ENCODE data around the gene SLC25A25.

The SLC25A25 gene

DNA sequence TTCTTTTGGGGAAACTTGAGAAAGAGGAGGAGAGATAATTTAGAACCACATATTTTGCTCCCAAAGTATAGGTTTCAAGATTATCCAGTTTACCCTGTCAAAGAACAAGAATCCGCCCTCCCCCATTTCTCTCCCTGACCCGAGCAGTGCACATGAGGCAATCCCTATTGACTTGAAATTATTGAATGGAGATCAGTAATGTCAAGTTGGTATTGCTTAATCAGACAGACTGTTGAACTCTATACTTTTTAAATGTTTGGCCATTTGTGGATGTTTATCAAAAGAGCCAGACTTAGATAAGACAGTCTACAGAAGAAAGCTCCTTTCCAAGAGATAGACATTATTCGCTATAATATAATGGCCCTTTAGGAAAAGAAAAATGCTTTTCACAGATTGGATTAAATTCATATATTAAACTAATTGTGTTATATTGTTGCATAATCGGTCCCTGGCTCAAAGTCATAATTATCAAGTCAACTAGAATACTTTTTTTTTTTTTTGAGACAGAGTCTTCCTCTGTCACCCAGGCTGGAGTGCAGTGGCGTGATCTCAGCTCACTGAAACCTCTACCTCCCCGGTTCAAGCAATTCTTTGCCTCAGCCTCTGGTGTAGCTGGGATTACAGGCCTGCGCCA, 5.3 kb downstream of the SLC25A25 start:
- no peak for DNase-seq

DNA sequence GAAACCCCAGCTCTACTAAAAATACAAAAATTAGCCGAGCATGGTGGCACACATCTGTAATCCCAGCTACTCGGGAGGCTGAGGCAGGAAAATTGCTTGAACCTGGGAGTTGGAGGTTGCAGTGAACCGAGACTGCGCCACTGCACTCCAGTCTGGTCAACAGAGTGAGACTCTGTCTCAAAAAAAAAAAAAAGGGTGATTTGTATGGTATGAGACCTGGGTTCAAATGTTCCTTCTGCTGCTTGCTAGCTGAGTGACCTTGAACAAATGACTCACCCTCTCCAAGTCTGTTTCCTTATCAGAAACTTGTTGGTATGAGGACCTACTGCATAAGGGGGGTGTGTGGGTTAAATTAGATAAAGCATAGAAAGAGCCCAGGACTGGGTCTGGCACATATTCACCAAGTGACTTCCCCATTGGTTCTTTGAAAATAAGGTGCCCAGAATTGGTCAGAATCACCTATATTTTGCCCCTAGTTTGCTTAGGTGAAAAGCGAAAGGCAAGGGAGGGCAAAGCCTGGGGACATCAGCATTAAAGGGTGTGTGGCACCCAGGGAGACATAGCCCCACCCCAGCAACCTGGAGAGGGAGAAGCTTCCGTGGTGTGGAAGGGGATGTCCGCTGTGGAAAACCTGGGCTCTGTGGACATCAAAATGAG, 9.9 kb downstream of the SLC25A25 start:
- DNase-seq: no peak

DNA sequence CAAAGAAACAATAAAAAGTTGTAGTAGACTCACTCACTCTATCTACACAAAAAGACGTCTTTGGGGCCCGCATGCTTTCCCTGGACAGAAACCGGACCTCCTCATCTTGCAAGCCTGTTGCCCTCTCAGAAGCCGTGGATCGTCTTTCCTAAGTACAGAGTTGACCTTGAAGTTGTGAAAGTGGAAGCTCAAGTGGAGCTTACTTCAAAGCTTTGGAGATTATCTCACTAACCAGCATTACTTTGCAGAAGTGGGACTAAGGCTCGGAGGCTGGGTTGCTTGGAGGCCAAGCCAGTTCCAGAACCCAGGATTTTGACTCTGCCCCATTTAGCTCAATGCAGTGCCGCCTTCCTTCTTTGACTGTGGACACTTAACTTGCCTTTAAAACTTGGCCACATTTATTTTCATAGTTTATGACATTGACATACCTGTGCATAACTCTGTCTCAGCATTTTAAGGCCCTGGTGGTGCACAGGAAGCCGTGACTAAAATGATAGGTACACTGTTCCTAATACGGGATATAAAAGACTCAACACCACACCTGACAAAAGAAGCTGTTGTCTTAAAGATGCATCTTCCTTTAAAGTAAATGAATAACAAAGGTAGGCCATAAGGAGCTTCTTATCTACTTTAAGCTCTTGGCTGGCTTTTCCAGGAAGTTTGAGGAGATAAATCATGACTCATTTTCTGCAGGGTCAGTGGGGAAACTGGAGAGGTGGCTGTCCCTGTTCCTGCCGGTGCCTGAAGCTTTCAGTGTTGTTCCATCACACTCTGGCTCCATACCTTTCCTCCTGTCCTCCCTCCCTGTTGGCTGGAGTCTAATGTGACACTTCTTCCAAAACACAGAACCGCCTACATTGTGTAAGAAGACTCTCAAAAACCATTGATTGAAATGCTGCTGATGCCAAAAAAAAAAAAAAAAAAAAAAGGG, 10.7 kb downstream of the SLC25A25 start:
- no peak for DNase-seq

DNA sequence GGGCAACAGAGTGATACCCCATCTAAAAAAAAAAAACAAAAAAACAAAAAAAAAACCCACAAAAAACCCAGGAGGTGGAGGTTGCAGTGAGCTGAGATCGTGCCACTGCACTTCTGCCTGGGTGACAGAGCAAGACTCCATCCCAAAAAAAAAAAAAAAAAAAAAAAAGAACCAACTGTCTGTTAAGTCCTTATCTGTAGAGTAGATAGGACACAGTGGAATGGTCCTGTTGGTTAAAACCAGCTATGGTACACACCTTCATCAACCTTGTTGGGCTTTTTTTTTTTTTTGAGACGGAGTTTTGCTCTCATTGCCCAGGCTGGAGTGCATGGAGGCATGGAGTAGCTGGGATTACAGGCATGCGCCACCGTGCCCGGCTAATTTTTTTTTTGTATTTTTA, 12.2 kb downstream of the SLC25A25 start:
- no peak for DNase-seq

GRCh38 chr9:128081056-128081455, 13.0 kb downstream of the SLC25A25 start:
- DNase-seq: no peak

DNA sequence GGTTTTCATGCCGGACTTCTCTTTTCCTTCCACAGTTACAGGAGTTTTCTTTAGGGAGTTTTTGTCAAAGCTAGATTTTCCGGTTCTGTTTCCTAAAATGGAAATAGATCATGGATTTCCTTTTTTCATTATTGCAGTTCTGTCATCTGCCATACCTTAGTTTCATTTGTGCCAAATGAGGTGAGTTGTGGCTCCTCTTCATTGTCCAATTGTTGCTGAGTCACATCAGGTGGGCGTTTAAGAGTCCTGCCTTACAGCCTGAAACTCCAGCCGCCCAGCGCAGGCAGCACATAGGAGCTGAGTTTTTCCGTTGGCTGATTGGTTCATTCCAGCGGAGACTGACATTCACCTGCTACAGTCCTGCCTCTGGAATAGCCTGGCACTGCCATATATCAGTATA, 14.1 kb downstream of the SLC25A25 start:
- DNase-seq: no peak

DNA sequence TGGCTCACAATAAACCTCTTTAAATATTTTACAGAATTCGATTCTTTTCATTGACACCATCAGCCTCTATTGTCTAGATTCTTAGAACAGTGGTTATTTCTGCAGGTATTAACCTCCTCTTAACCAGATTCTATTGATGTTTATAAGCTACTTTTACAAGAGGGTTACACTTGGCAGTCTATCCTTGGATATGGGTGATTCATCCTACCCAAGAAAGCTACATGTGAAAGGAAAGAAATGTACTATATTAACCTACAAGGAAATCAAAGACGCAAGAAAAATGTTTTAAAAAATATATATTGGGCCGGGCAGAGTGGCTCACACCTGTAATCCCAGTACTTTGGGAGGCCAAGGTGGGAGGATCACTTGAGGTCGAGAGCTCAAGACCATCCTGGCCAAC, 16.7 kb downstream of the SLC25A25 start:
- DNase-seq: no peak

DNA sequence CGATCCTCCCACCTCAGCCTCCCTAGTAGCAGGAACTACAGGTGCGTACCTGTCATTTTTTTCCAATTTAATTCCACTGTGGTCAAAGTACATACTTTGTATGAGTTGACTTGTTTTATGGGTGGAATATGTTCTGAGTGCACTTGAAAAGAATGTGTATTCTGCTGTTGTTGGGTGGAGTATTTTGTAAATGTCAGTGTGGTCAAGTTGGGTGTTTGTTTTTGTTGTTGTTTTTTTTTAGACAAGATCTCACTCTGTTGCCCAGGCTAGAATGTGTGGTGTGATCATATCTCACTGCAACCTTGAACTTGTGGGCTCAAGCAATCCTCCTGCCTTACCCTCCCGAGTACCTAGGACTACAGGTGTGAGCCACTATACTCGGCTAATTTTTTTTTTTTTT, 17.9 kb downstream of the SLC25A25 start:
- no peak for DNase-seq

GRCh38 chr9:128087262-128087661, 19.2 kb downstream of the SLC25A25 start:
- DNase-seq: no peak

DNA sequence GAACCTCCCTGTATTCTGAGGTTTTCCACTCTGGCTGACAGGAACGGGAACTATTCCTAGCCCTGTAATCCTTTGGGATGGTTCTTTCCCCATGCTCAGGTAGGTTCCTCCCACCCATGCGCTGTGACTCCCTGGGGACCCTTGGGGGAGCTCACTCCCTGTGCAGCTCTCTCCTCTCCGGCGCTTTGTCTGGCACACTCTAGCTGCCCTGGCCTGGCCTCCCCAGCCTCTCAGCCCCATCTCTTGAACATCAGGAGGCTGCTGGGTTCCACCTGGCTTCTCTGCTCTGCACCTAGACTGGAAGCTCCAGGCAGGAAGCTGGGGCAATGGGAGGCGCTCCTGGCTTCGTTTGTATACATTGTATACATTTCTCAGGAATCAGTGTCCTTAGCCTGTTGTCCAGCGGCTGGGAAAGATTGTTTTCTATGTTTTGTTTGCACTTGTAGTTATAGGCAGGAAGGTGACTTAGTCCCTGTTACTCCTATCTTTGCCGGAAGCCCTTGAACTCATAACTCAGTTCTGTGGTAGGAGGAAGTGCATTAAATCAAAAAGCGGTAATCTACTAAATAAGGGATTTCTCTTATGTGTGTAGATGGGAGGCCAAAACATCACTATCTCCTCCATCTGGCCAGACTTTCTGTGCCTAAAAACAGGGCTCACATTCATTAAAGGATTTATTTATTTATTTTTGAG, 20.4 kb downstream of the SLC25A25 start:
- no peak for DNase-seq

- DNase-seq: no peak
These were observed 21.3 kb downstream of the SLC25A25 start for GRCh38 chr9:128089299-128089698.

GRCh38 chr9:128091144-128091543, 23.1 kb downstream of the SLC25A25 start:
- no peak for DNase-seq

DNA sequence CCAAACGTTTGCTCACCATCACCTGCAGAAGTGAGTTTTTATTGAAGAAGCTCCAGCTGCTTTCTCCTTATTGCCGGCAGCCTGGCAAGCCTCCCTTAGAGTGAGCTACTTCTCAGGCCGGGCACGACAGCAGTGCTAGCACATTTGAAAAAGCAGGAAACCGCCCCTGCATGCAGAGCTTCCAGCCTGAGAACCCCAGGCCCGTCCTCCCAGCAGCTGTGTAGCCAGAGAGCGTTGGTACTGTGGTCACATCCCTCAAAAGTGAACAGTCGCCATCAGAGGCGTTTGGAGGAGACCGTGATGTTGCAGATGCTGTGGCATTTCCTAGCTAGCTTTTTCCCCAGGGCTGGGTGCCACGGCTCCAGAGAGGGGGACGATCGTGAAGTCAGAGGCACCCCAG, 23.5 kb downstream of the SLC25A25 start:
- DNase-seq: no peak

GRCh38 chr9:128092199-128092977, 24.4 kb downstream of the SLC25A25 start:
- DNase-seq: no peak

GRCh38 chr9:128093011-128093410, 25.0 kb downstream of the SLC25A25 start:
- no peak for DNase-seq

- DNase-seq: peak; percentile 39 to 58 (median 48)
These were observed 26.3 kb downstream of the SLC25A25 start for GRCh38 chr9:128094166-128094949.

DNA sequence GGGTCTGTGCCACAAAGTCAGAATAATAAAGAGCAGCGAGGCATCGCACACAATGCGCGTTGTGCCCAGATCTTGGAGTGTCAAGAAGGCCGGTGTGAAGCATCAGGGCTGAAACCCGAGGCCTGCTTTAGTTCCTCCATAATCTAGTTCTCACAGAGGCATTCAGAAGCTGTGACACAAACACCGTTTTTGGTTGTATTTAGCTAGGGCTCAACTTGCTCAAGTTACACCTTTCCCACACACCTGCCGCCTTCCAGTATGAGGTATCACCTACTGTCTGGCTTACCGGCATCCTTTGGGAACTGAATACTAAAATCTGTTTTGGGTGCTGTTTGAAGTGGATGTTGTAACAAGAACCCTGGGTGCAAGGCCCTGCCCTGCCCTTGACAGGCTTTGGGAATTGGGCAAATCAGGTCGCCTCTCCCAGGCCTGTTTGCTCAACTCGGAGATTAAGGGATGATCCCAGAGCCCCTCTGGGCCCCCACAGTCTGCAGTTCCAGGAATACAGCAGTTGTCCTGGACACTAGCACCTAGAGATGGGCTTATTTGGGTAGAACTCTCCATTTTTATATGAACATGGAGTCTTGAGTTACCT, 27.0 kb downstream of the SLC25A25 start:
- DNase-seq: no peak

GRCh38 chr9:128096616-128097536, 28.8 kb downstream of the SLC25A25 start:
- DNase-seq: no peak

GRCh38 chr9:128097543-128098296, 29.7 kb downstream of the SLC25A25 start:
- no peak for DNase-seq

Measured in activated CD4-positive, CD25-positive, alpha-beta regulatory T cell (primary cell).